Measurements from ENCODE around the gene DAAM2.

DNA sequence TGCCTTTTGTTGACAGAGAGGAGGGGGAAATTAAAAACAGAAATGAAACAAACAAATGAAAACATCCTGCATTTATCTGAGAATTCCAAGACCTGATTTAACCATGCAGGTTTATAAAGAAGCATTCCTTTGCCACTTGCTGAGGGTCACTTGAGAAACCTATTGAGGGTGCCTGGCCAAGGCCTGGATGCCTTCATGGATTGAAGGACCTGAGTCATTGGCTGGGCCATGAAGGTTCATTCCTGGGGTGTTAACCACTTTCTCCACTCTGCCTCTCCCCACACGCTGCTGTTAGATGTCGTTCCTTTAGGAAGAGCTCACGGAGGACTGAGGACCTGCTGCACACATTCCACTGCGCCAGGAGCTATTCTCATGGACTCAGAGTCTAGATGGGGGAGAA lies 49.7 kb downstream of the DAAM2 start:
- TF ChIP-seq, protein P1, sequence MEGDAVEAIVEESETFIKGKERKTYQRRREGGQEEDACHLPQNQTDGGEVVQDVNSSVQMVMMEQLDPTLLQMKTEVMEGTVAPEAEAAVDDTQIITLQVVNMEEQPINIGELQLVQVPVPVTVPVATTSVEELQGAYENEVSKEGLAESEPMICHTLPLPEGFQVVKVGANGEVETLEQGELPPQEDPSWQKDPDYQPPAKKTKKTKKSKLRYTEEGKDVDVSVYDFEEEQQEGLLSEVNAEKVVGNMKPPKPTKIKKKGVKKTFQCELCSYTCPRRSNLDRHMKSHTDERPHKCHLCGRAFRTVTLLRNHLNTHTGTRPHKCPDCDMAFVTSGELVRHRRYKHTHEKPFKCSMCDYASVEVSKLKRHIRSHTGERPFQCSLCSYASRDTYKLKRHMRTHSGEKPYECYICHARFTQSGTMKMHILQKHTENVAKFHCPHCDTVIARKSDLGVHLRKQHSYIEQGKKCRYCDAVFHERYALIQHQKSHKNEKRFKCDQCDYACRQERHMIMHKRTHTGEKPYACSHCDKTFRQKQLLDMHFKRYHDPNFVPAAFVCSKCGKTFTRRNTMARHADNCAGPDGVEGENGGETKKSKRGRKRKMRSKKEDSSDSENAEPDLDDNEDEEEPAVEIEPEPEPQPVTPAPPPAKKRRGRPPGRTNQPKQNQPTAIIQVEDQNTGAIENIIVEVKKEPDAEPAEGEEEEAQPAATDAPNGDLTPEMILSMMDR (conservative IDR thresholded peaks at IDR 0.05) = no peak
- no peak for TF ChIP-seq ZFX (IDR thresholded peaks at IDR 0.05)

Measured in C4-2B (cell line).